Liver (tissue), 9 donors: ENCODE measurements around the gene TBC1D10B. TPM values are rescaled to one million over a fixed set of nuclear protein-coding genes. Genes with fewer than 3 reads are reported as not detected.
A peak's percentile ranks its signal among the peaks of the same experiment; 100 is the strongest.

ENCODE experiments used
- DNase-seq: peaks from one replicate; pipeline ENCODE4 v3.0.0-alpha.2; 2017; ENCODE audit warnings: low spot score
- H3K27ac ChIP-seq, 2 donors: one replicate each; pipeline ENCODE4 v1.7.0; 2013; ENCODE audit warnings: inconsistent platforms in 2 of 2, low read length in 2 of 2, control low read depth in 1 of 2, low read depth in 1 of 2, mild to moderate bottlenecking in 1 of 2
- H3K27me3 ChIP-seq, 4 donors: one replicate each; pipeline versions ENCODE4 v1.6.1 to v1.7.0; 2013; ENCODE audit warnings: low read length in 3 of 4, inconsistent platforms in 1 of 4, mild to moderate bottlenecking in 1 of 4, moderate library complexity in 1 of 4; ENCODE audit not compliant: control insufficient read depth in 4 of 4, insufficient read depth in 4 of 4
- H3K36me3 ChIP-seq, 4 donors: one replicate each; pipeline versions ENCODE4 v1.6.1 to v1.7.0; 2013; ENCODE audit warnings: low read length in 3 of 4, mild to moderate bottlenecking in 3 of 4, low read depth in 1 of 4, moderate library complexity in 1 of 4; ENCODE audit not compliant: control insufficient read depth in 4 of 4, insufficient read depth in 3 of 4
- H3K4me1 ChIP-seq, 4 donors: one replicate each; pipeline versions ENCODE4 v1.6.1 to v1.7.0; 2013; ENCODE audit warnings: low read length in 3 of 4, mild to moderate bottlenecking in 3 of 4, moderate library complexity in 1 of 4; ENCODE audit not compliant: control insufficient read depth in 4 of 4, insufficient read depth in 4 of 4
- H3K4me3 ChIP-seq, 3 donors: one replicate each; pipeline versions ENCODE4 v1.6.1 to v1.7.0; 2013; ENCODE audit warnings: low read length in 3 of 3, control low read depth in 1 of 3, low read depth in 1 of 3, mild to moderate bottlenecking in 1 of 3
- H3K9ac ChIP-seq, 2 donors: one replicate each; pipeline ENCODE4 v1.7.0; 2013; ENCODE audit warnings: low read length in 2 of 2, mild to moderate bottlenecking in 2 of 2, moderate library complexity in 2 of 2, control low read depth in 1 of 2, low read depth in 1 of 2
- H3K9me3 ChIP-seq, 4 donors: one replicate each; pipeline versions ENCODE4 v1.6.1 to v1.7.0; 2013; ENCODE audit warnings: low read length in 3 of 4; ENCODE audit not compliant: control insufficient read depth in 4 of 4
- ATF3 ChIP-seq: IDR thresholded peaks from 2 replicates; pipeline ENCODE4 v1.6.1; 2016; ENCODE audit warnings: antibody characterized with exemption
- EGR1 ChIP-seq, 2 donors: IDR thresholded peaks; 2 replicates each; pipeline ENCODE4 v1.6.1; 2016 to 2018; ENCODE audit warnings: antibody characterized with exemption in 2 of 2, low read depth in 2 of 2
- FOXA1 ChIP-seq: IDR thresholded peaks from 2 replicates; pipeline ENCODE4 v1.6.1; 2016; ENCODE audit warnings: antibody characterized with exemption
- FOXA2 ChIP-seq: IDR thresholded peaks from 2 replicates; pipeline ENCODE4 v1.6.1; 2016; ENCODE audit warnings: antibody characterized with exemption
- GABPA ChIP-seq, 2 donors: IDR thresholded peaks in 1 of 2; conservative IDR thresholded peaks in 1 of 2; 2 replicates each; pipeline ENCODE4 v1.6.1; 2016; ENCODE audit warnings: antibody characterized with exemption in 2 of 2, mild to moderate bottlenecking in 1 of 2, moderate library complexity in 1 of 2
- HNF4A ChIP-seq, 2 donors: conservative IDR thresholded peaks; 2 replicates each; pipeline ENCODE4 v1.6.1; 2016; ENCODE audit warnings: antibody characterized with exemption in 2 of 2, mild to moderate bottlenecking in 2 of 2
- HNF4G ChIP-seq: IDR thresholded peaks from 2 replicates; pipeline ENCODE4 v1.6.1; 2016; ENCODE audit warnings: antibody characterized with exemption
- NR2F2 ChIP-seq: IDR thresholded peaks from 2 replicates; pipeline ENCODE4 v1.6.1; 2016; ENCODE audit warnings: antibody characterized with exemption
- RAD21 ChIP-seq, 2 donors: IDR thresholded peaks; 2 replicates each; pipeline ENCODE4 v1.6.1; 2016; ENCODE audit warnings: antibody characterized with exemption in 2 of 2, mild to moderate bottlenecking in 2 of 2
- REST ChIP-seq: IDR thresholded peaks from 2 replicates; pipeline ENCODE4 v1.6.1; 2016; ENCODE audit warnings: antibody characterized with exemption, mild to moderate bottlenecking
- RXRA ChIP-seq, 2 donors: IDR thresholded peaks; 2 replicates each; pipeline ENCODE4 v1.6.1; 2017 to 2018; ENCODE audit warnings: antibody characterized with exemption in 2 of 2, mild to moderate bottlenecking in 1 of 2
- SP1 ChIP-seq: IDR thresholded peaks from 2 replicates; pipeline ENCODE4 v1.6.1; 2018; ENCODE audit warnings: antibody characterized with exemption, mild to moderate bottlenecking
- TAF1 ChIP-seq: conservative IDR thresholded peaks from 2 replicates; pipeline ENCODE4 v1.6.1; 2016; ENCODE audit warnings: antibody characterized with exemption, mild to moderate bottlenecking
- YY1 ChIP-seq: IDR thresholded peaks from 2 replicates; pipeline ENCODE4 v1.6.1; 2016; ENCODE audit warnings: antibody characterized with exemption, mild to moderate bottlenecking
- ZBTB33 ChIP-seq: IDR thresholded peaks from 2 replicates; pipeline ENCODE4 v1.6.1; 2016; ENCODE audit warnings: antibody characterized with exemption
- WGBS: extraction: QIAGEN DNeasy Blood & Tissue Kit; methylation state at CpG from one replicate; pipeline ENCODE4 v1.1.7; 2013; 5-methylcytosine and 5-hydroxymethylcytosine counted together
- polyA plus RNA-seq, 2 donors: library from polyadenylated mRNA; stranded (reverse) in 1 of 2; unstranded in 1 of 2; fragments of 200-250 nt in 1 of 2; fragments of >200 nt in 1 of 2; fragmentation: Nextera tagmentation in 1 of 2; extraction: Ambion mirVana in 1 of 2; gene quantifications; one replicate each; pipeline versions ENCODE4 v1.2.1 to v1.2.3, GENCODE V29; 2013 to 2015
- total RNA-seq, 2 donors: library from RNA; depleted of rRNA; stranded (reverse); fragments of >200 nt; gene quantifications; one replicate each; pipeline ENCODE4 v1.2.3, GENCODE V29; 2014
- TF ChIP-seq, protein P1 (sequence below): IDR thresholded peaks from 2 replicates; pipeline ENCODE4 v1.6.1; 2016; ENCODE audit warnings: antibody characterized with exemption
- donor health status: healthy.
- donor health status: healthy.
- donor health status: healthy.
- donor health status: healthy.
- donor health status: healthy.

Gene TBC1D10B
- total and polyA plus RNA-seq, 4 donors, result 3.6 to 16.5 (median 12.6) TPM

DNA sequence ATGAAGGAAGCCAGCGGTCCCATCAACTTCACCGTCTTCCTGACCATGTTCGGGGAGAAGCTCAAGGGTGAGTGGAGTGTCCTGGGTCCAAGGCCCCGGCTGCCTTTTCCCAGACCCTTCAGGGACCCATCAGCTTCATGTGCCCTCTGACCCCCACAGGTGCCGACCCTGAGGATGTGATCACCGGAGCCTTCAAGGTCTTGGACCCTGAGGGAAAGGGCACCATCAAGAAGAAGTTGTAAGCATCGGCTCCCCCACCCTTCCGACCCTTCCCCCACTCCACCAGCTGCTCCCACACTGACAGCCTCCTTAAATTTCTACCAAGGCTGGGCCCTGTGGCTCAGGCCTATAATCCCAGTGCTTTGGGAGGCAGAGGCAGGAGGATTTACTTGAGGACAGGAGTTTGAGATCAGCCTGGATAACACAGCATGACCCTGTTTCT, 6.2 kb upstream of the TBC1D10B start:
- no peaks in the 10 kb centered on the region for H3K27me3 ChIP-seq
- peaks cover 5 to 15% (median 9%) of the 10 kb centered on the region in 4 donors for H3K4me1 ChIP-seq
- no peaks in the 10 kb centered on the region for H3K36me3 ChIP-seq
- TF ChIP-seq HNF4A (conservative IDR thresholded peaks at IDR 0.05) (no peak), ZBTB33 (no peak)
- no peak for DNase-seq
- no peak overlapping the region for H3K9ac ChIP-seq
- no peaks in the 10 kb centered on the region for H3K9me3 ChIP-seq
- H3K27ac ChIP-seq, result no peak overlapping the region
- 96% methylated on average over 8 of the region's 8 CpGs for WGBS
- H3K4me3 ChIP-seq, result no peak overlapping the region

GRCh38 chr16:30375864-30376263, 5.6 kb upstream of the TBC1D10B start:
- WGBS, result 96% methylated on average over 8 of the region's 8 CpGs
- no peak overlapping the region for H3K27ac ChIP-seq
- H3K4me1 ChIP-seq, result peaks cover 5 to 21% (median 11%) of the 10 kb centered on the region in 4 donors
- H3K9ac ChIP-seq, result no peak overlapping the region
- H3K27me3 ChIP-seq, result no peaks in the 10 kb centered on the region
- no peak for DNase-seq
- no peaks in the 10 kb centered on the region for H3K9me3 ChIP-seq
- no peak for TF ChIP-seq EGR1 (IDR thresholded peaks at IDR 0.05; ENCODE audit: low read depth in 2 of 2)
- no peak for TF ChIP-seq FOXA1
- no peak for TF ChIP-seq RXRA (IDR thresholded peaks at IDR 0.05)
- no peak for TF ChIP-seq HNF4G
- no peak for TF ChIP-seq GABPA (IDR thresholded peaks at IDR 0.05 in 1 of 2, conservative IDR thresholded peaks at IDR 0.05 in 1 of 2)
- no peak for TF ChIP-seq NR2F2
- TF ChIP-seq, protein P1, sequence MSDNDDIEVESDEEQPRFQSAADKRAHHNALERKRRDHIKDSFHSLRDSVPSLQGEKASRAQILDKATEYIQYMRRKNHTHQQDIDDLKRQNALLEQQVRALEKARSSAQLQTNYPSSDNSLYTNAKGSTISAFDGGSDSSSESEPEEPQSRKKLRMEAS, result no peak
- no peak for TF ChIP-seq ATF3
- TF ChIP-seq FOXA2, result no peak
- TF ChIP-seq SP1, result no peak
- no peak for TF ChIP-seq HNF4A (conservative IDR thresholded peaks at IDR 0.05)
- TF ChIP-seq TAF1, result no peak
- TF ChIP-seq YY1, result no peak
- no peak for TF ChIP-seq ZBTB33
- H3K36me3 ChIP-seq, result no peaks in the 10 kb centered on the region
- H3K4me3 ChIP-seq, result no peak overlapping the region

DNA sequence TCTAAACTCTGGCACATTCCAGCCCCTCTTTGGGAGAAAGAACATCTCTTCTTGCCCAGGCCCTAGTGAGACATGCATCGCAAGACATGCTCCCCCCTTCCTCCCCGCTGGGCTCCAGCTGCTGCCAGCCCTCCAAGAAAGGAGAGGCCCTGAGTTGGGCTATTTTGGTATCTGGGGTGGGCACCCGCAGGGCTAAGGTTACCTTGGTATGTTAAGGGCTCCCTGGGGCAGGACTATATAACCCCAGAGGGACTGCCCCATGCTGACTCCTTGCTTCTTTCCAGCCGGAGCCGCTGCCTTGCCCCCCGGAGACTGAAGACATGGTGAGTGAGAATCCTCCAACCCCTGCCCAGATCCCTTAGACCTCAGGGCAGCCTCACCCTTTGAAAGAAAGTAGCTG, 4.2 kb upstream of the TBC1D10B start, which contains the start of gene MYL11:
Gene MYL11 (plus strand): TSS at position 265 of the 400 bp plus-strand sequence. CDS start 56 bp downstream, at position 321.
- Histone ChIP-seq H3K4me3 (no peak within 1 kb of the TSS), H3K27ac (peak within 1 kb of the TSS in 1 of 2 donors; percentile 38), H3K9me3 (no peaks in the 10 kb centered on the region), H3K4me1 (peaks cover 5 to 21% (median 11%) of the 10 kb centered on the region in 4 donors), H3K36me3 (no peaks in the 10 kb centered on the region), H3K9ac (no peak within 1 kb of the TSS), H3K27me3 (no peaks in the 10 kb centered on the region)
- no peak for DNase-seq
- TF ChIP-seq SP1 (no peak), REST (no peak), ATF3 (no peak), NR2F2 (no peak), RAD21 (IDR thresholded peaks at IDR 0.05) (no peak), FOXA2 (no peak), EGR1 (IDR thresholded peaks at IDR 0.05; ENCODE audit: low read depth in 2 of 2) (no peak)
- WGBS, result 93% methylated on average over 6 of the region's 6 CpGs
